ENCODE measurements around the gene PUM2. TPM values are rescaled to one million over a fixed set of nuclear protein-coding genes. Genes with fewer than 3 reads are reported as not detected.

The PUM2 gene
- total RNA-seq, 1 donor from 2014 or later, result 70.0 TPM

- no peak overlapping the region for H3K27ac Mint-ChIP-seq (ENCODE audit: unreplicated experiment)
Measured at GRCh38 chr2:20218331-20219320, 132.0 kb downstream of the PUM2 start.

GRCh38 chr2:20217041-20217970 is 133.3 kb downstream of the PUM2 start:
- Mint-ChIP-seq H3K4me1 (ENCODE audit: low read depth) (peaks cover 18% of the 10 kb centered on the region), H3K27ac (ENCODE audit: unreplicated experiment) (no peak overlapping the region), H3K4me3 (ENCODE audit: unreplicated experiment) (no peak overlapping the region), H3K27me3 (ENCODE audit: low read depth) (no peaks in the 10 kb centered on the region), H3K36me3 (ENCODE audit: low read depth) (no peaks in the 10 kb centered on the region), H3K9me3 (ENCODE audit: low read depth) (no peaks in the 10 kb centered on the region)
- TF ChIP-seq, protein P1, sequence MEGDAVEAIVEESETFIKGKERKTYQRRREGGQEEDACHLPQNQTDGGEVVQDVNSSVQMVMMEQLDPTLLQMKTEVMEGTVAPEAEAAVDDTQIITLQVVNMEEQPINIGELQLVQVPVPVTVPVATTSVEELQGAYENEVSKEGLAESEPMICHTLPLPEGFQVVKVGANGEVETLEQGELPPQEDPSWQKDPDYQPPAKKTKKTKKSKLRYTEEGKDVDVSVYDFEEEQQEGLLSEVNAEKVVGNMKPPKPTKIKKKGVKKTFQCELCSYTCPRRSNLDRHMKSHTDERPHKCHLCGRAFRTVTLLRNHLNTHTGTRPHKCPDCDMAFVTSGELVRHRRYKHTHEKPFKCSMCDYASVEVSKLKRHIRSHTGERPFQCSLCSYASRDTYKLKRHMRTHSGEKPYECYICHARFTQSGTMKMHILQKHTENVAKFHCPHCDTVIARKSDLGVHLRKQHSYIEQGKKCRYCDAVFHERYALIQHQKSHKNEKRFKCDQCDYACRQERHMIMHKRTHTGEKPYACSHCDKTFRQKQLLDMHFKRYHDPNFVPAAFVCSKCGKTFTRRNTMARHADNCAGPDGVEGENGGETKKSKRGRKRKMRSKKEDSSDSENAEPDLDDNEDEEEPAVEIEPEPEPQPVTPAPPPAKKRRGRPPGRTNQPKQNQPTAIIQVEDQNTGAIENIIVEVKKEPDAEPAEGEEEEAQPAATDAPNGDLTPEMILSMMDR (IDR thresholded peaks at IDR 0.05), result no peak
- peak; percentile 93 for DNase-seq (ENCODE audit: low spot score)

More at GRCh38 chr2:20218331-20219320, 132.0 kb downstream of the PUM2 start:
- DNase-seq (ENCODE audit: low spot score), result peak; percentile 75
- no peaks in the 10 kb centered on the region for H3K36me3 Mint-ChIP-seq (ENCODE audit: low read depth)
- TF ChIP-seq, protein P1 (IDR thresholded peaks at IDR 0.05), result no peak
- no peaks in the 10 kb centered on the region for H3K9me3 Mint-ChIP-seq (ENCODE audit: low read depth)
- H3K27me3 Mint-ChIP-seq (ENCODE audit: low read depth), result no peaks in the 10 kb centered on the region
- no peak overlapping the region for H3K4me3 Mint-ChIP-seq (ENCODE audit: unreplicated experiment)
- H3K4me1 Mint-ChIP-seq (ENCODE audit: low read depth), result peaks cover 22% of the 10 kb centered on the region

GRCh38 chr2:20216130-20217025 is 134.3 kb downstream of the PUM2 start:
- no peaks in the 10 kb centered on the region for H3K36me3 Mint-ChIP-seq (ENCODE audit: low read depth)
- no peaks in the 10 kb centered on the region for H3K27me3 Mint-ChIP-seq (ENCODE audit: low read depth)
- TF ChIP-seq, protein P1 (IDR thresholded peaks at IDR 0.05), result no peak
- H3K4me1 Mint-ChIP-seq (ENCODE audit: low read depth), result peaks cover 12% of the 10 kb centered on the region
- peak; percentile 79 for DNase-seq (ENCODE audit: low spot score)
- H3K9me3 Mint-ChIP-seq (ENCODE audit: low read depth), result no peaks in the 10 kb centered on the region
- H3K4me3 Mint-ChIP-seq (ENCODE audit: unreplicated experiment), result no peak overlapping the region
- H3K27ac Mint-ChIP-seq (ENCODE audit: unreplicated experiment), result no peak overlapping the region

GRCh38 chr2:20215183-20216040 is 135.2 kb downstream of the PUM2 start:
- no peaks in the 10 kb centered on the region for H3K27me3 Mint-ChIP-seq (ENCODE audit: low read depth)
- no peak overlapping the region for H3K27ac Mint-ChIP-seq (ENCODE audit: unreplicated experiment)

More at GRCh38 chr2:20215183-20216040, 135.2 kb downstream of the PUM2 start:
- Mint-ChIP-seq H3K9me3 (ENCODE audit: low read depth) (no peaks in the 10 kb centered on the region), H3K4me1 (ENCODE audit: low read depth) (peaks cover 7% of the 10 kb centered on the region), H3K4me3 (ENCODE audit: unreplicated experiment) (no peak overlapping the region), H3K36me3 (ENCODE audit: low read depth) (no peaks in the 10 kb centered on the region)
- peak; percentile 65 for DNase-seq (ENCODE audit: low spot score)
- TF ChIP-seq, protein P1 (IDR thresholded peaks at IDR 0.05), result no peak
